Stimulated activated CD4-positive, alpha-beta T cell treated with anti-CD3 and anti-CD28 coated beads, Interleukin-4, amount 100 ng/mL, for 48 hours (primary cell): ENCODE measurements around the gene COL4A4.
"Not testable (repeated sequence)": the region's sequence is repeated elsewhere in the genome, so short reads cannot be mapped to it uniquely, and the experiment has no call there.

Experiments
- DNase-seq, 2 donors: peaks; one replicate each; pipeline ENCODE4 v3.0.0-alpha.2; 2020; ENCODE audit warnings: low read depth in 2 of 2

The COL4A4 gene

GRCh38 chr2:227163998-227164762 lies at the start of gene COL4A4, which contains the start of gene COL4A3:
TSS of gene COL4A4 (minus strand) at chr2:227164205. CDS start at chr2:227147483, 16,722 bp downstream.
TSS of gene COL4A3 (plus strand) at chr2:227164624. CDS start at chr2:227164727, 103 bp downstream.
- DNase-seq, result no peak

- DNase-seq, result no peak
Observed at GRCh38 chr2:227207573-227207972, 43.6 kb upstream of the COL4A4 start.

GRCh38 chr2:227206406-227206805 lies 42.4 kb upstream of the COL4A4 start:
- DNase-seq, result no peak

- no peak for DNase-seq
Observed at GRCh38 chr2:227205701-227206100, 41.7 kb upstream of the COL4A4 start.

GRCh38 chr2:227204452-227204851 lies 40.4 kb upstream of the COL4A4 start:
- no peak for DNase-seq

GRCh38 chr2:227201771-227202170 lies 37.8 kb upstream of the COL4A4 start:
- DNase-seq, result no peak

GRCh38 chr2:227198866-227199265 lies 34.9 kb upstream of the COL4A4 start:
- no peak for DNase-seq

GRCh38 chr2:227194219-227194618 lies 30.2 kb upstream of the COL4A4 start:
- DNase-seq, result no peak

GRCh38 chr2:227192491-227192890 lies 28.5 kb upstream of the COL4A4 start:
- DNase-seq, result no peak

GRCh38 chr2:227191367-227191766 lies 27.4 kb upstream of the COL4A4 start:
- DNase-seq, result no peak

- DNase-seq, result no peak
Observed at GRCh38 chr2:227188292-227188691, 24.3 kb upstream of the COL4A4 start.

- no peak for DNase-seq
Observed at GRCh38 chr2:227186751-227187150, 22.7 kb upstream of the COL4A4 start.

- no peak for DNase-seq
Observed at GRCh38 chr2:227185615-227186232, 21.7 kb upstream of the COL4A4 start.

- DNase-seq, result no peak
Observed at GRCh38 chr2:227183657-227184367, 19.8 kb upstream of the COL4A4 start.

- no peak for DNase-seq
Observed at GRCh38 chr2:227182765-227183164, 18.8 kb upstream of the COL4A4 start.

GRCh38 chr2:227180770-227181169 lies 16.8 kb upstream of the COL4A4 start:
- no peak for DNase-seq

- DNase-seq, result no peak
Observed at GRCh38 chr2:227179988-227180685, 16.1 kb upstream of the COL4A4 start.

- DNase-seq, result no peak
Observed at GRCh38 chr2:227177592-227178336, 13.8 kb upstream of the COL4A4 start.

GRCh38 chr2:227171779-227172178 lies 7.8 kb upstream of the COL4A4 start:
- DNase-seq, result not testable (repeated sequence)

- DNase-seq, result peak in 1 of 2 donors; percentile 4
Observed at GRCh38 chr2:227164763-227165291, 822 bp upstream of the COL4A4 start.

GRCh38 chr2:227163485-227163997 lies 464 bp downstream of the COL4A4 start:
- DNase-seq, result no peak
